Measurements from ENCODE around the gene PCNX3. TPM values are rescaled to one million over a fixed set of nuclear protein-coding genes. Genes with fewer than 3 reads are reported as not detected.

Gene PCNX3
- polyA plus RNA-seq, 1 experiment, result 19.7 TPM

DNA sequence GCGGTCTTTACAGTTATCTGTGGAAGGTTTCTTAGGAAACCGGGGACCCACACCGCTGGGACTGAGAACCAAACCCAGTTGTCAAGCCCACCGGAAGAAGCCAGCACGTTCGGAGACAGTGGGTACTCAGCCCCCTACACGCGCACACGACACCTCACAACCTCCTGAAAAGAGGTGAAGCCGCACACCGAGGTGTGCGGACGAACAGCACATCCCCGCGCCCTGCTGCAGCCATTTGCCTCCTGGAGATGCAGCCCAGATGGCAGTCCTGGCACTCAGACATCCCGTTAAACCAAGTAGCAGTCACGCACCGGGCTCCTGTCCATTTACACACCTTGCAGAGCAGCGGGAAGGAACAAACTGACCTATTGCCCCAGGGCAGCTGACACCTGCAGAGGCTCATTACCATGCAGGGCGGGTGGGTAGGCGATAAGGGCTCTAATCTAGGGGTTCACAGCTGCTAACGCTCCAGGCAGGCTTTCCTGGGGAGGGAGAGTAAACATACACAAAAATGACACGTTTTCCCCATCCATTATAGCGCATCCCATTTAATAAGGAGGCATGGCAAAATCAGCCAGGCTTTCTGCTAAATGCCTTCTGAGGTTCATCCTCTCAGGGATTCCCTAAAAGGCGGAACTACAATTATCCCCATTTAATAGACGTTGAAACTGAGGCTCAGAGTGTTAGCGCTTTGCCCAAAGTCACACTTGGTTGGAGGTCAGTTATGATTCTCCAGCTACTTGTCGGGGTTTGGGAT is 40.6 kb upstream of the PCNX3 start:
- TF ChIP-seq, protein P1, sequence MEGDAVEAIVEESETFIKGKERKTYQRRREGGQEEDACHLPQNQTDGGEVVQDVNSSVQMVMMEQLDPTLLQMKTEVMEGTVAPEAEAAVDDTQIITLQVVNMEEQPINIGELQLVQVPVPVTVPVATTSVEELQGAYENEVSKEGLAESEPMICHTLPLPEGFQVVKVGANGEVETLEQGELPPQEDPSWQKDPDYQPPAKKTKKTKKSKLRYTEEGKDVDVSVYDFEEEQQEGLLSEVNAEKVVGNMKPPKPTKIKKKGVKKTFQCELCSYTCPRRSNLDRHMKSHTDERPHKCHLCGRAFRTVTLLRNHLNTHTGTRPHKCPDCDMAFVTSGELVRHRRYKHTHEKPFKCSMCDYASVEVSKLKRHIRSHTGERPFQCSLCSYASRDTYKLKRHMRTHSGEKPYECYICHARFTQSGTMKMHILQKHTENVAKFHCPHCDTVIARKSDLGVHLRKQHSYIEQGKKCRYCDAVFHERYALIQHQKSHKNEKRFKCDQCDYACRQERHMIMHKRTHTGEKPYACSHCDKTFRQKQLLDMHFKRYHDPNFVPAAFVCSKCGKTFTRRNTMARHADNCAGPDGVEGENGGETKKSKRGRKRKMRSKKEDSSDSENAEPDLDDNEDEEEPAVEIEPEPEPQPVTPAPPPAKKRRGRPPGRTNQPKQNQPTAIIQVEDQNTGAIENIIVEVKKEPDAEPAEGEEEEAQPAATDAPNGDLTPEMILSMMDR (IDR thresholded peaks at IDR 0.05; ENCODE audit: insufficient read depth, low read depth, low read length), result no peak
- ChIA-PET POLR2A (no interaction called here), CTCF (interaction anchor here (0.8 to 3.9 kb wide), 6 partner anchors 10 to 242 kb away, joined by 3 to 25 read pairs (median 5); partner anchors contain the start of gene KCNK7)

DNA sequence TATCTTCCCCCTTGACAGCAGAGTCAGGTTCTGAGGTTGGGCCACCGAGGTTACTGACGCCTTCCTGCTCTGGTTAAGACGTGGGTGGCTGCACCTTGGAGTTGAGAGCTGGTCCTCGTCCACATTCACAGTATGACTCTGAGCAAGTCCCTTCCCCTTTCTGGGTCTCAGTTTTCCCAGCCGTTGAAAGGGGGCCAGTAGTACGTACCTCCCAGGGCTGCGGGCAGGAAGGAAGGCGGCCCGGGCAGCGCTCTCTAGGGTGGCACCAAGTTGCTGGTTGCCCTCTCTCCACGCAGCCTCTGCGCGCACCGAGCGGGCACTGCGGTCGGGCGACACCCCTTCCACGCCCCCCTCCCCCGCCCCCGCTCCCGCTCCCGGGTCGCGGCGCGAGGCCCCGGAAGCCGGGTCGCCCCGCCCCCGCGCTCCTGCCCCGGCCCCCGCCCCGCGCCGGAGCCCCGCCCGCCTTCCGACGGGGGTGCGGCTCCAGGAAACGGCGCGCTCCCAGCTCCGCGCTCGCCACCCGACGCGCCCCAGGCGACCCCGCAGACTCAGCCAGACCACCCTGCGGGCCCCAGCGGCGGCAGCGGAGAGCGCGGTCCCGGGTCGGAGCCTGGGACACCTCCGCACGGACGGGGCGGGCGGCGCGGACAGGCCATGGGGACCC is 39.9 kb upstream of the PCNX3 start, which contains the start of gene EHBP1L1:
Gene EHBP1L1 (plus strand): TSS at position 486 of the 664 bp plus-strand sequence. CDS start 250 bp downstream, outside the sequence.
- H3K27me3 ChIP-seq (ENCODE audit: control insufficient read depth, insufficient read depth, low read length), result no peaks in the 10 kb centered on the region
- POLR2A ChIA-PET, result interaction anchor here (0.6 kb wide), 1 partner anchor 20 kb away, joined by 3 read pairs; no protein-coding TSS in a partner anchor
- H3K36me3 ChIP-seq (ENCODE audit: control insufficient read depth, insufficient read depth, low read length), result peaks cover 20% of the 10 kb centered on the region
- TF ChIP-seq, protein P1 (IDR thresholded peaks at IDR 0.05; ENCODE audit: insufficient read depth, low read depth, low read length), result no peak
- peak within 1 kb of the TSS; percentile 74 for H3K4me3 ChIP-seq (ENCODE audit: low read depth, low read length)
- CTCF ChIA-PET, result interaction anchor here (0.6 to 3.9 kb wide), 9 partner anchors 10 to 242 kb away, joined by 3 to 25 read pairs (median 5); partner anchors contain the start of gene KCNK7
- no peak for DNase-seq (ENCODE audit: low read depth)

More for the DNA sequence above, 40.6 kb upstream of the PCNX3 start:
- DNase-seq (ENCODE audit: low read depth), result no peak
- Histone ChIP-seq H3K27me3 (ENCODE audit: control insufficient read depth, insufficient read depth, low read length) (no peaks in the 10 kb centered on the region), H3K36me3 (ENCODE audit: control insufficient read depth, insufficient read depth, low read length) (peaks cover 14% of the 10 kb centered on the region), H3K4me3 (ENCODE audit: low read depth, low read length) (peak overlapping the region; percentile 74)

DNA sequence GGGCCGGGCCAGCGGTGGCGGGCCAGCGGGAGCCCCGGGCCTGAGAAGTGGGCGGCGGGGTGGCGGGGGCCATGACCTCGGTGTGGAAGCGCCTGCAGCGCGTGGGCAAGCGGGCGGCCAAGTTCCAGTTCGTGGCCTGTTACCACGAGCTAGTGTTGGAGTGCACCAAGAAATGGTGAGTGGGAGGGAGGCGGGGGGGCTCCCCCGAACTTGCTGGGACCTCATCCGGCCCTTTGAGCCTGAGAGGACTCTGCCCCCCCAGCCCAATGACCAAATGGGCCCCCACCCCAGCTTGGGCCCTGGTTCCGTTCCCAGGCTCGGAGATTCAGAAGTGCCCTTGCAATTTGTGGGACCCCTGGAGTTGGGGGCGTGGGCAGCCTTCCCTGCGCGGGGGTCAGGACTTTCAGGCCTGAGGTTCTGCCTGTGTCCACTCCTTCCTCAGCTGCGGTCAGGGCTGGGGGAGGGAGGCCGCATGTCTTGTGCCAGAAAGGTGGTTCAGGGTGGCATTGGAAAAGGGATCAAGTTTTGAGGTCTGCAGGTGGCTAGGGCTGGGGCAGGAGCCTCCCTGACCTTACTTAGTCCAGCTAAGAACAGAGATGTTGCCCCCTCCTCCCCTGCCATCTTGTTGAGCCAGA is 39.2 kb upstream of the PCNX3 start:
- CTCF ChIA-PET, result interaction anchor here (0.6 to 3.9 kb wide), 9 partner anchors 10 to 159 kb away, joined by 3 to 25 read pairs (median 5); partner anchors contain the start of gene KCNK7
- DNase-seq (ENCODE audit: low read depth), result no peak
- TF ChIP-seq, protein P1 (IDR thresholded peaks at IDR 0.05; ENCODE audit: insufficient read depth, low read depth, low read length), result no peak

DNA sequence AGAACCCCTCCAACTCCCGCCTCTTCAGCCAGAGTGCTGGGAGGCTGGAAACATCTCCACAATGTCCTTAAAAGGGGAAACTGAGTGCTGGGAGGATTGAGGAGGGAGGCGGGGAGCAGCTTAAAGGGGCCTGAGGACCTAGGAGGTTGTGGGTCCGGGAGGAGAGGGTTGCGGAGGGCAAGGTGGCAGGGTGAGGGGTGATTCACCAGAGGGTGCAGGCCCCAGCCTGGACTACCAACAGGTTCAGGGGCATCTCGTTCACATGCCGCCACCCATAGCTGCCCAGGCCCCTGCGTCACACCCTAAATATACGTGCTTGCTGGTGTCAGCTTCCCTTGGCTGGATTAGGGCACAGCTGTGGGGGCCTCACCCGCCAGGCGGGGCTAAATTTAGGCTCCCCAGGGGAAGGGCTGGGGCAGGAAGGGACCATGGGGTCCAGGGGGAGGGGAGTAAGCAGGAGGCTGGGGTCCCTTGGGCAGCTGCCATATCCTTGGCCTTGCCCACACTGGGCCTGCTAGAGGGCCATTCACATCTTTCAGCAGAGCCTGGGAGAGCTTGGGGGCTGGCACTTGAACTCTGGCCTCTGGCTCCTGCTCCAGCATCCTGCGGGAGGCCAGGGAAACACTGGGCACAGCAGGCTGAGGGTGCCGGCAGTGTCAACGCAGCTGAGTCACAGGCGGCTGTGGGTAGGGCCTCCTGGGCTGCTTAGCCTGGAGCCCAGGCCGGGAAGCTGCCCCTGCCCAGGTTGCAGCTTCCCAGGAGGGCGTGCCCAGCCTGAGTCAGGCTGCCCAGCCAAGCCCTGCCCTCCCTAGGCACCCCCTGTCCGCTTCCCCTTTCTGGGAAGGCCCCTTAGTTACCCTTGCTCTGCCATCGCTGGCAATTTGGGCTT is 38.5 kb upstream of the PCNX3 start:
- Histone ChIP-seq H3K36me3 (ENCODE audit: control insufficient read depth, insufficient read depth, low read length) (peaks cover 30% of the 10 kb centered on the region), H3K4me3 (ENCODE audit: low read depth, low read length) (peak overlapping the region; percentile 74), H3K27me3 (ENCODE audit: control insufficient read depth, insufficient read depth, low read length) (no peaks in the 10 kb centered on the region)
- POLR2A ChIA-PET, result interaction anchor here (0.6 kb wide), 1 partner anchor 145 kb away, joined by 9 read pairs; no protein-coding TSS in a partner anchor
- no peak for DNase-seq (ENCODE audit: low read depth)
- CTCF ChIA-PET, result interaction anchor here (0.6 to 3.9 kb wide), 10 partner anchors 9 to 160 kb away, joined by 3 to 25 read pairs (median 4); partner anchors contain the start of genes KCNK7 and PCNX3
- TF ChIP-seq, protein P1 (IDR thresholded peaks at IDR 0.05; ENCODE audit: insufficient read depth, low read depth, low read length), result no peak

More for the DNA sequence above, 39.2 kb upstream of the PCNX3 start:
- Histone ChIP-seq H3K4me3 (ENCODE audit: low read depth, low read length) (peak overlapping the region; percentile 74), H3K36me3 (ENCODE audit: control insufficient read depth, insufficient read depth, low read length) (peaks cover 27% of the 10 kb centered on the region), H3K27me3 (ENCODE audit: control insufficient read depth, insufficient read depth, low read length) (no peaks in the 10 kb centered on the region)
- POLR2A ChIA-PET, result interaction anchor here (0.6 kb wide), 1 partner anchor 144 kb away, joined by 9 read pairs; no protein-coding TSS in a partner anchor
